NCI-H2196 (cell line): ENCODE measurements around the gene OBSCN.
A peak's percentile ranks its signal among the peaks of the same experiment; 100 is the strongest.

Source experiments
- DNase-seq: peaks from one replicate; lab custom pipeline; 2025; ENCODE audit not compliant: unreplicated experiment; lab: John Stamatoyannopoulos, UW

OBSCN gene

DNA sequence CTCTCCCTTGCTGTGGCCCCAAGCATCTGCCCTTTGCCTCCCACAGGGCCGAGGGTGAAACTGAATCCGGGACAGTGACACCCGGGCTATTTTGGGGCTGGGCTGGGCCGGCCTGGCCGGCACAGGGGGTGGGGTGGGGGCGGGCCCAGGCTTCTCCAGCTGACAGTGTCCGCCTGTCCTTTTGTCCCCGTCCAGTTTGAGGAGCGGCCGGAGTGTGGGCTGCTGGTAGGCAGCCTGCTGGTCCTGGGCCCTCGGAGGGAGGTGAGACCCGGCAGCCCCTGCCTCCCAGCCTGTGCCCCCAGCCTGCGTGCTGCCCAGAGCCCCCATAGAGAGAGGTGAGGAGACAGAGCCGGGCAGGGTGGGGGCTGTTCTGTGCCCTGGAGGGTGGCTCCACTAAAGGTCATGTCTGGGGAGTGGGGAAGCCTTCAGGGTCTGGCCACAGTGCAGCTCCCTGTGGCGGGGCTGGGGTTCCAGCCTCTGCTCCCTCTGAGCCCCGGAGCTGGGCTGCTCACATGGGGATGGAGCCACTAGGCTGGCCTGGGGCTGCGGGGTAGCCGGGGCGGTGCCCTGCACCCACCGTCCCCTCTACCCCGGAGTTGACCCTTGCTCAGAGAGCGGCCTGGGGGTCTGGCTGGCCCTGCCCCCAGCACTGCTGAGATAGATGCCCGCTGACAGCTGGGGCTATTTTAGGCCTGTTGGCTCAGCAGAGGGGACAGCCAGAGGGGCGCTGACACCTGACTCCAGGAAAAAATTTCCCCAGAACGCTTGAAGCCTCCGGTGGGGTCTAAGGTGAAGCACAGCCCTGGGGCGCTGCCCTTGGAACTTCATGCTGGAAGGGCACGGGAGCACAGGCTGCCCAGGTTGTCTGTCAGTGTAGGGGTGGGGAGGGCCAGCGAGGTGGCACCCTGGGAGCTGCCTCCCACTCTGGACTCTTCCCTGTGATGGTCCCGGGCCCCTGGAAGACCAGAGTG, at the start of gene OBSCN:
TSS of gene OBSCN (plus strand) at position 194 of the 971 bp plus-strand sequence. CDS start 3,740 bp downstream, outside the sequence.
- no peak for DNase-seq

DNA sequence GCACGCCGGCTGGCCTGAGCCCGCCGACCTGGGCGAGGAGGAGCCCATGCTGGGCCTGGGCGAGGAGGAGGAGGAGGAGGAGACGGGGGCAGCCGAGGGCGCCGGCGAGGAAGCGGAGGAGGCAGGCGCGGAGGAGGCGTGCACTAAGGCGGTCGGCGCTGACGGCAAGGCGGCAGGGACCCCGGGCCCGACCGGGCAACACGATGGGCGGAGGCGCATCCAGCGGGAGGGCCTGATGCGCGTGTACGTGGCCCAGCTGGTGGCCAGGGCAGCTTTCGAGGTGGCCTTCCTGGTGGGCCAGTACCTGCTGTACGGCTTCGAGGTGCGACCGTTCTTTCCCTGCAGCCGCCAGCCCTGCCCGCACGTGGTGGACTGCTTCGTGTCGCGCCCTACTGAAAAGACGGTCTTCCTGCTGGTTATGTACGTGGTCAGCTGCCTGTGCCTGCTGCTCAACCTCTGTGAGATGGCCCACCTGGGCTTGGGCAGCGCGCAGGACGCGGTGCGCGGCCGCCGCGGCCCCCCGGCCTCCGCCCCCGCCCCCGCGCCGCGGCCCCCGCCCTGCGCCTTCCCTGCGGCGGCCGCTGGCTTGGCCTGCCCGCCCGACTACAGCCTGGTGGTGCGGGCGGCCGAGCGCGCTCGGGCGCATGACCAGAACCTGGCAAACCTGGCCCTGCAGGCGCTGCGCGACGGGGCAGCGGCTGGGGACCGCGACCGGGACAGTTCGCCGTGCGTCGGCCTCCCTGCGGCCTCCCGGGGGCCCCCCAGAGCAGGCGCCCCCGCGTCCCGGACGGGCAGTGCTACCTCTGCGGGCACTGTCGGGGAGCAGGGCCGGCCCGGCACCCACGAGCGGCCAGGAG, 49.5 kb upstream of the OBSCN start:
- DNase-seq, result no peak

- no peak for DNase-seq
These were observed 48.7 kb upstream of the OBSCN start for GRCh38 chr1:228159008-228159665.

DNA sequence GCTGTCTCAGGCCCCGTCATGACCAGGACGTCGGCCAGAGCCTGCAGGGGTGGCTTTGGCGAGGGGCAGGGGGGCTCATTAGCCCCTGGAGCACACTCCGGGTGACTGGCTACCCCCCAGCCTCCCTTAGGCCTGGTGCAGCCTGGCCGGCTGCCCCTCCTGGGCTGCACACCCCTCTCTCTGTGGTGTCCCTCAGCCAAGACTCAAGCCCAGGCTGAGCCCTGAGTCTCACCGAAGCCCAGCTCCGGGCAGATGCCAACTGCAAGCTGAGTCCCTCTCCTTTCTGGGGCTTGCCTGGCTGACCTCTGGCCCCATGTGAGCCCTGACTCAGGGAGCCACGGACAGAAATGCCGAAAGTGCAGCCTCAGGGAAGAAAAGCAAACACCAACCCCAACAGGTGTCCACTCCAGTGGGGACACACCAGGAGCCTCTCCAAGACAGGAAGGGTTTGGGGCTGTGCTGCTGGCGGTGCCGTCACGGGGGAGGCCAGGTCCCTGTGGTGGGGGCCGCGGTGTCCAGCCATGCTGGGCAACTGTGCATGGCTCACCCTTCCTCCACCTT, 47.6 kb upstream of the OBSCN start:
- DNase-seq, result no peak

DNA sequence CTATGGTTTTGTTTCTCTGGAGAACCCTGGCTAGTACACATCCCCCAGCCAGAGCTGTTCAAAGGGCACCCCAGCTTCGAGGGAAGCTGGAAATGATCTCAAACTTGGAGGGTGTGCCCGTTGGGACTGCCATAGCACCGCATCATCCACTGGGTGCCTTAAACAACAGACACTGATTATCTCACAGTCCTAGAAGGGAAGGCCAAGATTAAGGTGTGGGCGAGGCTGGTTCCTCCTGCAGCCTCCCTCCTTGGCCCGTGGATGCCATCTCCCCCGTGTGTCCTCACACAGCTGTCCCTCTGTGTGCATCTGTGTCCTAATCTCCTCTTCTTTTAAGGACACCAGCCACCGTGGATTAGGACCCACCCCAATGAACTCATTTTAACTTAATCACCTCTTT, 46.5 kb upstream of the OBSCN start:
- no peak for DNase-seq

- DNase-seq, result no peak
These were observed 46.0 kb upstream of the OBSCN start for GRCh38 chr1:228161866-228162265.

GRCh38 chr1:228162286-228163006, 45.4 kb upstream of the OBSCN start:
- no peak for DNase-seq

DNA sequence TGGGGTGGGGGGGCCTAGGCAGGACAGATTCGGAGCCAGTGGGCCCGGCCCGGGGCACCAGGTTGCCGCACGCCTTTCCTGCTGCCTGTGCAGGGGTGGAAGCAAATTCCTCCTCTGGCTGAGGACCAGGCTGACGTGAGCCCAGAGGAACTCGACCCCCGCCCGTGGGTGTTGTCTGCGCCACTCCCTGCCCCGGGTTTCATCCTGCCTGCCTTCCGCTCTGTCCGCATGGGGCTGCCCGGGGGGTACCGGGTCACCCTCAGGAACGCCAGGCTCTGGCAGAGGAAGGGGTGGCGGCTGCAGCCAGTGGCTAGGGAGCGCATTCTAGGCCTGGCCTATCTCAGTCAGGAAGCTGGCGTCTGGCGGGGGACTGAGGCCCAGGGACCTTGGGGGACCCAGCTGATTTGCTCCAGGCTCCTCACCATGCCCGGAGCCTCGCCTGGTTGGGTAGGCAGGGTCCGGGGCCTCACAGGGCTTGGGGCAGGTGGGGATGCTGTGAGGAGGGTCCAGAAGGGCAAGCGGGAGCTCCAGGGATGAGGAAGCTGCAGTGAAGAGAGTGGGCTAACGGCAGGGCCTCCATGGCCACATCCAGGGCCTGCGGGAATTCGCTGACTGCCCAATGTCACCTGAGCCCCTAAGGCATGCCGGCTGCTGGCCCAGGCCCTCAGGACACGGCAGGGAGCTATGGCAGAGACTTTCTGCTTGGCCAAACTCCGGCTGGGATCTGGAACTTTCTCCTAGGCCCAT, 44.7 kb upstream of the OBSCN start:
- DNase-seq, result no peak

- no peak for DNase-seq
These were observed 43.9 kb upstream of the OBSCN start for GRCh38 chr1:228163776-228164519.

- no peak for DNase-seq
These were observed 43.1 kb upstream of the OBSCN start for GRCh38 chr1:228164561-228165371.

- DNase-seq, result peak; percentile 98
These were observed 42.3 kb upstream of the OBSCN start, which contains the start of gene IBA57 for GRCh38 chr1:228165372-228166169. TSS of gene IBA57 (plus strand) at chr1:228165804. CDS start at chr1:228165817, 13 bp downstream.

GRCh38 chr1:228166170-228166936, 41.5 kb upstream of the OBSCN start:
- peak; percentile 66 for DNase-seq

DNA sequence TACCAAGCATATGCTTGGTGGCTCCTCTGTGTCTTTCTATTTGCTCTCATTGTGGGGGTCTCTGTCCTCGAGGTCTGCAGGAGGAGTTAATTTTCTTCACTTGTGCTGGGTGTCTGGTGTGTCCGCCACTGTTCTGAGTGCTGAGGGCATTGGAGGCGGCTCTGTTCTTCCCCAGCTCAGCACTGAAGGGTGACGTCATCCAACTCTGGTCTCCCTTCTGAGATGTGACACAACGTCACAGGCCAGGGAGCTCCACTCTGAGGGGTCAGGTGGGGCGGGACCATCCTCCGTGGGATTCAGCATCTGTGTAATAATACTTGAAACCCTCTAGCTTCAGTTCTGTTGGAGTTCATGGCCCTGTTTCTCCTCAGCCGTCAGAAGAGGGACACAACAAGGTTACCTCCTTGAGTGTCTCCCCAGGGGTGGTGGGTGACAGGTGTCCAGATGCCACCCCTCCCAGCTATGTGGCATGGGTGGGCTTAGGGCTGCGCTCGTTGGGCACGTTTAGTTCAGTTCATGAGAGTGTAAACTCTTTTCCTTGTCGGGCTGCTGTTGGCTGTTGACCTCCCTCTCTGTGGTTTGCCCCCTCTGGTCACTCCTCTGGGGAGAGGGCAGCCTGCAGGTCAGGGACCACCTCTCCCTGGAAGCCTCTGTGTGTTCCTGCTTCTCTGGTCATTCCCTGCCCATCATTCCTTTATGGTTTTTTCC, 39.1 kb upstream of the OBSCN start:
- DNase-seq, result no peak

DNA sequence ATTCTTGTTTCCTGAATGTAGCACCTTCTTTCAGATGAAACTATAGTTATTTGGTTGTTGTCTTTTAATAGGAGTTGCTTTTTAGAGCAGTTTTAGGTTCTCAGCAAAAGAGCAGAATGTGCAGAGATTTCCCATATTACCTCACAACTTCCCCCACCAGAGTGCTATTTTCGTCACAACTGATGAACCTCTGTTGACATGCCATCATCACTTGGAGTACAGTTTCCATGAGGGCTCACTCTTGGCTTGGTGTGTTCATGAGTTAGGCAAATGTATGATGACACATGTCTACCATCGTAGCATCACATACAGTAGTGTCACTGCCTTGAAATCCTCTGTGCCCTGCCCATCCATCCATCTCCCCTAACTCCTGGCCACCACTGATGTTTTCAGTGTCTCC, 38.5 kb upstream of the OBSCN start:
- no peak for DNase-seq

DNA sequence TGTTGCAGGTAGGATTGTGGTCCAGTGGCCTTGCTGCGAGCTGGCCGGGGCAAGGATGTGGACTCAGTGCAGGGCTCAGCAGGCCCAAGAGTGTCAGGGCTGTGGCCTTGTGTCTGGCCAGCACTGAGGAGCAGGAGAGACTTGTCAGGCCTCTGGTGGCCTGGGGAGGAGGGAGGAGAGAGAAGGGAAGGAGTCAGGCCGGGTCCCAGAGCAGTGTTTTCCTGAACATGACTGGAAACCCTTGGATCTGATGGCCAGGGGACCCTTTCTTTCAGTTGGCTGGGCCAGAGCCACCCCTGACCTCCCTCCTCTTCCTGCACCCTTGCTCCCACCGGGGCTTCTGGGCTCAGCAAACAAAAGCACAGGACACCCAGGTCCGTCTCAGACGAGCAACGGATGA, 37.2 kb upstream of the OBSCN start:
- DNase-seq, result no peak
